ENCODE results near the gene CPNE4.
A peak's percentile ranks its signal among the peaks of the same experiment; 100 is the strongest.

Gene CPNE4

GRCh38 chr3:131856171-131856570, 178.6 kb downstream of the CPNE4 start:
- in situ Hi-C loops (cut with MboI; ENCODE audit: low sequenced_read_pairs, unreplicated experiment) = no loop called here
- no peak for TF ChIP-seq CTCF (IDR thresholded peaks at IDR 0.05; ENCODE audit: borderline replicate concordance, control extremely low read depth, extremely low read depth, insufficient read depth, missing control alignments)
- DNase-seq (ENCODE audit: low spot score) = no peak

- DNase-seq (ENCODE audit: low spot score) = no peak
- TF ChIP-seq CTCF (IDR thresholded peaks at IDR 0.05; ENCODE audit: borderline replicate concordance, control extremely low read depth, extremely low read depth, insufficient read depth, missing control alignments) = no peak
- in situ Hi-C loops (cut with MboI; ENCODE audit: low sequenced_read_pairs, unreplicated experiment) = no loop called here
These were observed 184.6 kb downstream of the CPNE4 start for GRCh38 chr3:131850223-131850622.

- in situ Hi-C loops (cut with MboI; ENCODE audit: low sequenced_read_pairs, unreplicated experiment) = no loop called here
- TF ChIP-seq CTCF (IDR thresholded peaks at IDR 0.05; ENCODE audit: borderline replicate concordance, control extremely low read depth, extremely low read depth, insufficient read depth, missing control alignments) = no peak
- no peak for DNase-seq (ENCODE audit: low spot score)
These were observed 185.2 kb downstream of the CPNE4 start for GRCh38 chr3:131849616-131850015.

GRCh38 chr3:131847966-131848510, 186.8 kb downstream of the CPNE4 start:
- no peak for DNase-seq (ENCODE audit: low spot score)
- in situ Hi-C loops (cut with MboI; ENCODE audit: low sequenced_read_pairs, unreplicated experiment) = no loop called here
- TF ChIP-seq CTCF (IDR thresholded peaks at IDR 0.05; ENCODE audit: borderline replicate concordance, control extremely low read depth, extremely low read depth, insufficient read depth, missing control alignments) = no peak

- in situ Hi-C loops (cut with MboI; ENCODE audit: low sequenced_read_pairs, unreplicated experiment) = no loop called here
- DNase-seq (ENCODE audit: low spot score) = peak; percentile 2
These were observed 188.4 kb downstream of the CPNE4 start for GRCh38 chr3:131846296-131846924.

GRCh38 chr3:131843174-131843573, 191.6 kb downstream of the CPNE4 start:
- TF ChIP-seq CTCF (IDR thresholded peaks at IDR 0.05; ENCODE audit: borderline replicate concordance, control extremely low read depth, extremely low read depth, insufficient read depth, missing control alignments) = no peak
- DNase-seq (ENCODE audit: low spot score) = no peak
- in situ Hi-C loops (cut with MboI; ENCODE audit: low sequenced_read_pairs, unreplicated experiment) = no loop called here

More at GRCh38 chr3:131846296-131846924, 188.4 kb downstream of the CPNE4 start:
- TF ChIP-seq CTCF (IDR thresholded peaks at IDR 0.05; ENCODE audit: borderline replicate concordance, control extremely low read depth, extremely low read depth, insufficient read depth, missing control alignments) = no peak

Data from GM13976 (cell line).